Muscle layer of colon (tissue), 2 donors: Measurements from ENCODE around the gene KLHDC1.
"Not testable (repeated sequence)": the region's sequence is repeated elsewhere in the genome, so short reads cannot be mapped to it uniquely, and the experiment has no call there.

Source experiments
- H3K27ac ChIP-seq: one replicate; pipeline ENCODE4 v1.7.0; 2013; ENCODE audit warnings: low read depth, mild to moderate bottlenecking, low read length, moderate library complexity
- H3K27me3 ChIP-seq, 2 donors: one replicate each; pipeline ENCODE4 v1.7.0; 2013; ENCODE audit warnings: low read length in 2 of 2, mild to moderate bottlenecking in 2 of 2; ENCODE audit not compliant: insufficient read depth in 2 of 2, control insufficient read depth in 1 of 2
- H3K36me3 ChIP-seq: one replicate; pipeline ENCODE4 v1.7.0; 2013; ENCODE audit warnings: mild to moderate bottlenecking, low read length; ENCODE audit not compliant: insufficient read depth
- H3K4me1 ChIP-seq: one replicate; pipeline ENCODE4 v1.7.0; 2013; ENCODE audit warnings: mild to moderate bottlenecking, low read length; ENCODE audit not compliant: insufficient read depth
- H3K4me3 ChIP-seq, 2 donors: one replicate each; pipeline ENCODE4 v1.7.0; 2013; ENCODE audit warnings: low read length in 2 of 2, low read depth in 1 of 2, mild to moderate bottlenecking in 1 of 2, moderate library complexity in 1 of 2
- H3K9ac ChIP-seq: one replicate; pipeline ENCODE4 v1.7.0; 2013; ENCODE audit warnings: low read length
- H3K9me3 ChIP-seq: one replicate; pipeline ENCODE4 v1.7.0; 2013; ENCODE audit warnings: mild to moderate bottlenecking, low read length
- donor health status: abdominal sarcoma.
- donor health status: Adenocarcinoma of cecum.

Gene KLHDC1

GRCh38 chr14:49727171-49727570 is 34.3 kb downstream of the KLHDC1 start:
- Histone ChIP-seq H3K36me3 (peaks cover 40% of the 10 kb centered on the region), H3K9ac (no peak overlapping the region), H3K4me3 (no peak overlapping the region), H3K27ac (no peak overlapping the region), H3K9me3 (no peaks in the 10 kb centered on the region), H3K27me3 (no peaks in the 10 kb centered on the region), H3K4me1 (no peaks in the 10 kb centered on the region)

- Histone ChIP-seq H3K9ac (no peak overlapping the region), H3K27ac (no peak overlapping the region), H3K27me3 (no peaks in the 10 kb centered on the region), H3K9me3 (no peaks in the 10 kb centered on the region), H3K36me3 (peaks cover 17% of the 10 kb centered on the region), H3K4me3 (no peak overlapping the region), H3K4me1 (no peaks in the 10 kb centered on the region)
Observed at GRCh38 chr14:49732896-49733295, 40.0 kb downstream of the KLHDC1 start.

- Histone ChIP-seq H3K9ac (no peak overlapping the region), H3K4me1 (no peaks in the 10 kb centered on the region), H3K36me3 (peaks cover 15% of the 10 kb centered on the region), H3K9me3 (no peaks in the 10 kb centered on the region), H3K4me3 (no peak overlapping the region), H3K27me3 (no peaks in the 10 kb centered on the region), H3K27ac (no peak overlapping the region)
Observed at GRCh38 chr14:49733836-49734235, 40.9 kb downstream of the KLHDC1 start.

GRCh38 chr14:49735669-49736068 is 42.7 kb downstream of the KLHDC1 start:
- not testable (repeated sequence) for H3K9ac ChIP-seq, H3K27ac ChIP-seq, H3K27me3 ChIP-seq, H3K9me3 ChIP-seq, H3K4me1 ChIP-seq, H3K4me3 ChIP-seq
- H3K36me3 ChIP-seq = peaks cover 17% of the 10 kb centered on the region

- no peak overlapping the region for H3K4me3 ChIP-seq
- H3K27ac ChIP-seq = no peak overlapping the region
- no peaks in the 10 kb centered on the region for H3K4me1 ChIP-seq
- H3K27me3 ChIP-seq = no peaks in the 10 kb centered on the region
- no peak overlapping the region for H3K9ac ChIP-seq
- H3K36me3 ChIP-seq = peaks cover 35% of the 10 kb centered on the region
- H3K9me3 ChIP-seq = no peaks in the 10 kb centered on the region
Observed at GRCh38 chr14:49745191-49745590, 52.3 kb downstream of the KLHDC1 start.

GRCh38 chr14:49746476-49746875 is 53.6 kb downstream of the KLHDC1 start:
- not testable (repeated sequence) for H3K9ac ChIP-seq, H3K4me1 ChIP-seq, H3K27ac ChIP-seq, H3K27me3 ChIP-seq, H3K4me3 ChIP-seq, H3K9me3 ChIP-seq
- peaks cover 32% of the 10 kb centered on the region for H3K36me3 ChIP-seq

- no peak overlapping the region for H3K9ac ChIP-seq
- H3K27ac ChIP-seq = no peak overlapping the region
- H3K36me3 ChIP-seq = no peaks in the 10 kb centered on the region
- H3K4me3 ChIP-seq = no peak overlapping the region
- no peaks in the 10 kb centered on the region for H3K27me3 ChIP-seq
- H3K4me1 ChIP-seq = no peaks in the 10 kb centered on the region
- no peaks in the 10 kb centered on the region for H3K9me3 ChIP-seq
Observed at GRCh38 chr14:49754570-49755097, 61.7 kb downstream of the KLHDC1 start.

GRCh38 chr14:49755378-49755777 is 62.5 kb downstream of the KLHDC1 start:
- no peaks in the 10 kb centered on the region for H3K36me3 ChIP-seq
- no peaks in the 10 kb centered on the region for H3K27me3 ChIP-seq
- H3K27ac ChIP-seq = no peak overlapping the region
- no peak overlapping the region for H3K9ac ChIP-seq
- no peaks in the 10 kb centered on the region for H3K4me1 ChIP-seq
- H3K4me3 ChIP-seq = no peak overlapping the region
- H3K9me3 ChIP-seq = no peaks in the 10 kb centered on the region

- Histone ChIP-seq H3K36me3 (no peaks in the 10 kb centered on the region), H3K4me3 (no peak overlapping the region), H3K27me3 (no peaks in the 10 kb centered on the region), H3K9me3 (no peaks in the 10 kb centered on the region), H3K27ac (no peak overlapping the region), H3K4me1 (peaks cover 4% of the 10 kb centered on the region), H3K9ac (no peak overlapping the region)
Observed at GRCh38 chr14:49761839-49762551, 69.1 kb downstream of the KLHDC1 start.

- H3K9ac ChIP-seq = peak overlapping the region; percentile 74
- H3K27me3 ChIP-seq = no peaks in the 10 kb centered on the region
- no peaks in the 10 kb centered on the region for H3K36me3 ChIP-seq
- peak overlapping the region; percentile 91 to 94 for H3K4me3 ChIP-seq
- peak overlapping the region; percentile 99 for H3K27ac ChIP-seq
- no peaks in the 10 kb centered on the region for H3K9me3 ChIP-seq
- peaks cover 28% of the 10 kb centered on the region for H3K4me1 ChIP-seq
Observed at GRCh38 chr14:49766839-49767238, 73.9 kb downstream of the KLHDC1 start.

- H3K4me1 ChIP-seq = peaks cover 28% of the 10 kb centered on the region
- H3K27me3 ChIP-seq = no peaks in the 10 kb centered on the region
- H3K27ac ChIP-seq = peak overlapping the region; percentile 99
- no peaks in the 10 kb centered on the region for H3K9me3 ChIP-seq
- H3K36me3 ChIP-seq = no peaks in the 10 kb centered on the region
- H3K9ac ChIP-seq = peak overlapping the region; percentile 74
- H3K4me3 ChIP-seq = peak overlapping the region; percentile 91 to 94
Observed at GRCh38 chr14:49767270-49767570, 74.3 kb downstream of the KLHDC1 start.
